Fibroblast of upper back skin (primary cell): Measurements from ENCODE around the gene CDC42EP3.
A peak's percentile ranks its signal among the peaks of the same experiment; 100 is the strongest.

ENCODE experiments used
- DNase-seq: peaks from one replicate; pipeline ENCODE4 v3.0.0-alpha.2; 2013

Gene CDC42EP3, protein sequence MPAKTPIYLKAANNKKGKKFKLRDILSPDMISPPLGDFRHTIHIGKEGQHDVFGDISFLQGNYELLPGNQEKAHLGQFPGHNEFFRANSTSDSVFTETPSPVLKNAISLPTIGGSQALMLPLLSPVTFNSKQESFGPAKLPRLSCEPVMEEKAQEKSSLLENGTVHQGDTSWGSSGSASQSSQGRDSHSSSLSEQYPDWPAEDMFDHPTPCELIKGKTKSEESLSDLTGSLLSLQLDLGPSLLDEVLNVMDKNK

DNA sequence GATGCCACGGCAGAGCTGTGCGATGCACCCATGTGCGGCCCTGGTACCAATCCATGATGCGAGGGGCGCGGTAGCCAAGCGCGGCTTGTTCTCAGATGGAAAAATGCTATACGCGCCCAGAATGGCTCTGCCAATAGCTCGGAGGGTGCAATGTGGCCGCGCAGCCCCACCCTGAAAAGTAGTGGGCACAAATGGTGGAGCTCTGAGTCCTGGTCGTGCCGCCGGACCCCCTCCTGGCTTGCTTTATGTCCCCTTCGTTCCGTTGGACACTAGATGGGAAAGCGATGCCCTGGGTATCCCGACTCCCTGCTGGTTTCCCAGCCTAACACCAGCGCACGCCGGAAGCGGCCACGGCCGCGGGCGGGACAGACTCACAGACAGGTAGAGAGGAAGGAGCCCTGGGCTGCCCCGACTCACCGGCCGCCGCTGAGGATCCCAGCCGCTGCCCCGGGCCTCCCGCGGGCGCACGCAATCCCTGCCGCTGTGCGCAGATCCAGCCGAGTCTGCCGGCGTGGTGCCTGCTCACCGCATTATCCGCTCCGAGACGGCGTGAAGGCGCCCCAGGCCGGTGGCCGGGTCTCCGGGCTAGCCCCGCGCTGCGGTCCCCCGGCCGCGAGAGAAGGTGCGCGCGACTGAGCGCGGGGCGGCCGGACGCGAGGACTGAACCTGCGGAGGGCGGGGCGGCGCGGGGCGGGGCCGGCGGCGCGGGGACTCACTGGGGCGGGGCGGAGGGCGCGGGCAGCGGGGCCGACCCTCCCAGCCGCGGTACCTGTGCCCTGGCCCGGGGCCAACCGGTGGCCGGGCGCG, at the start of gene CDC42EP3:
CDC42EP3 (minus strand) TSS at position 634 of the 807 bp plus-strand sequence. CDS start 25,055 bp downstream, outside the sequence.
- DNase-seq: peak; percentile 55

- DNase-seq: peak; percentile 45
These were observed 49.7 kb upstream of the CDC42EP3 start for GRCh38 chr2:37721201-37721560.

DNA sequence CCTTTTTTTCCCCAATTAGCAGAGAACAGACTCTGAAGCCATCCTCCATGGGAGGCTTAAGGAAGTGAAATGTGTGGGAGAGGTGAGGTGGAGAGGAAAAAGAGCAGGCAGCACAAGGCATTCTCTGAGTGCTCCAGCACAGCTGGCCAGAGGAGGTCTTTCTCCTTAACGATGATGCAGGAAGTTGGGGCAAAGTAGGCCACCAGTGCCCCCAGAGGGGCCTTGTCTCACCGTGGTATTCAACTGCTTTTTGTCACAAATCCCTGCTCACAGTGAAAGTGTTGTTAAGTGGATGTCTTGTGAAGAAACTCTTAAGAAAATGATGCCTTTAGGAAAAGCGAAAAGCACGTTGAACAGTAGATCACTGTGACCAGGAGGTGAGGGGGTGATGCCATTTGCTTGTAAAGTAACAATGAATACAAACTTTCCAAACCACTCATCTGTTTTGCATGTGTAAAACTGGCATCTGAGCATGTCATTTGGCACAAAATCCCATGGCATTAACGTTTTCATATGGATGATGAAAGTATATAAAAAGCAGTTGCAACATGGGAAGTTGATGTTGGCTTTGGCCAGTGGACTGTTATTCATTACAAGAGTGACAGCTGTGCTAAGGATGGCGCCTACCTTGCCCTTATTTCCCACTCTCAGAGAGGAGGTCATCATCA, 49.2 kb upstream of the CDC42EP3 start:
- DNase-seq: peak; percentile 70

DNA sequence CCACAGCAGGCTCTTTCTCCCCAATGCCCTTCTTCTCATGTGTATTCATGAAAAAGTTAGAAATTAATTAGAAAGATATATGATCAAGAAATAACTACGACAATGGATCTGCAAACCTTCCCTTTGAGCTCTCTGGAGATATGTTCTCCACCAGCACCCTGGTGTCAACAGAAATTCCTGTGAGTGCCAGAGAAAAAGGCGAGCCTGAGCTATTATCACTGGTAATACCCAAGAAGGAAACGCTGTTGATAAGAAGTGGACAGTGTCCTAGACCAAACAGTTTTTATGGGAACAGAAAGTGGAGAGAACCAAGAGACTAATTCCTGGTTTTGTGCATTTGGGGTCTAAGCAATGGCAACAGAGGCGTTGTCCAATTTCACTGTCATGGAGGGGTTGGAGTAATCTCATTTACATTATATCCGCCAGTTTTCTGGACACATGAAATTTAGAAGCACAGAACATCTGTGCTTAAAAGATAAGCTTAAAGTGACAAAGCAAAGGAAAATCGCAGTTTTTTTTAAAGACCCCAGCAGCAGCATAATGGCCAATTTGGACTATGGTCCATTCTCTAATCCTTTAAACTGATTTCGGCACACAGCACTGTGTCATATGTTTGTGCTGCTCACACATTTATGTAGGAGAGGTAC, 47.2 kb upstream of the CDC42EP3 start:
- DNase-seq: no peak

DNA sequence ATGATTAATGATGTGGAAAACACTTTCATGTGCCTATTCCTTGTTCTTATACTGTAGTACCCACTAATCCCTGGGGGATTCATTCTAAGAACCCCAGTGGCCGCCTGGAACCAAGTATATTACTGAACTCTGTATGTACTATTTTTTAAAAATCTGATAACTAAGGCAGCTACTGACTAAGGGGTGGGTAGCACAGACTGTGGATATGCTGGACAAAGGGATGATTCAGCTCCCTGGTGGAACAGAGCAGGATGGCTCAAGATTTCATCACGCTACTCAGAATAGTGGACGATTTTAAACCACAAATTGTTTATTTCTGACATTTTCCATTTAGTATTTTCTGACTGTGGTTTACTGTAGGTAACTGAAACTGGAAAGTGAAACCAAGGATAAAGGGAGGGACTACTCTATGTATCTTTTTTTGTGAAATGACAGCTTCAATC, 41.8 kb upstream of the CDC42EP3 start:
- DNase-seq: peak; percentile 98

DNA sequence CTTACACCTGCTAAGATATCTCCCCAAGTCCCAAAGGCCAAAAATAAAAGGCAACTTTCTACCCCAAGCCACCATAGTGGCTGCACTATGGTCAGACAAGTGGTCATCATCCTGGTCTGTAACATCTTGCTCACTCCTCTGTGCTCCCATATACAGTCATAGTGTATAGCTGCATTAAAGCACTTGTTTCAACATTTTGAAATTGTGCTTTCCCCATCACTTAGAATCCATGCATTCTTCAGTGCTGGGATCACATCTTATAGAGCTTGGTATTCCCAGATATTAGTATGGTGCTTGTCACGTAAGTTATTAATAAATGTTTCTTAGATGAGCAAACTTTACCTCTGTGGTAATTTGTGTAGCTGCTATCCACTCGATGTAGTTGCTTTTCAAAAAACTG, 40.4 kb upstream of the CDC42EP3 start:
- peak; percentile 96 for DNase-seq

- DNase-seq: peak; percentile 99
These were observed 39.9 kb upstream of the CDC42EP3 start for GRCh38 chr2:37711308-37711731.

GRCh38 chr2:37709111-37709510, 37.7 kb upstream of the CDC42EP3 start:
- DNase-seq: no peak

- DNase-seq: no peak
These were observed 36.7 kb upstream of the CDC42EP3 start for GRCh38 chr2:37708146-37708545.

DNA sequence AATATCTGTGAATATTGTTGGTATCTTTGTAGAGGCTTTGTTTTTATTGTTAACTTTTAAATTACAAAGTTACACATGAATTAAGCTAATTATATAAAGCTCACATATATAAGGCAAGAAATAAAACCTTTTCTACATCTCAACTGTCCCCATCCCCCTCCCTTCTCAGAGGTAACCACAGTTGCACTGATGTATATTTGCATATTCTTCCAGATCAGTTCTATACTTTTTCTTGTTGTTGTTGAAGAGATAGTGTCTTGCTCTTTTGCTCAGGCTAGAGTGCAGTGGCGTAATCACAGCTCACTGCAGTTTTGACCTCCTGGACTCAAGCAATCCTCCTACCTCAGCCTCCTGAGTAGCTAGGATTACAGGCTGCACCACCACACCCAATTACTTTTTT, 36.0 kb upstream of the CDC42EP3 start:
- DNase-seq: no peak

DNA sequence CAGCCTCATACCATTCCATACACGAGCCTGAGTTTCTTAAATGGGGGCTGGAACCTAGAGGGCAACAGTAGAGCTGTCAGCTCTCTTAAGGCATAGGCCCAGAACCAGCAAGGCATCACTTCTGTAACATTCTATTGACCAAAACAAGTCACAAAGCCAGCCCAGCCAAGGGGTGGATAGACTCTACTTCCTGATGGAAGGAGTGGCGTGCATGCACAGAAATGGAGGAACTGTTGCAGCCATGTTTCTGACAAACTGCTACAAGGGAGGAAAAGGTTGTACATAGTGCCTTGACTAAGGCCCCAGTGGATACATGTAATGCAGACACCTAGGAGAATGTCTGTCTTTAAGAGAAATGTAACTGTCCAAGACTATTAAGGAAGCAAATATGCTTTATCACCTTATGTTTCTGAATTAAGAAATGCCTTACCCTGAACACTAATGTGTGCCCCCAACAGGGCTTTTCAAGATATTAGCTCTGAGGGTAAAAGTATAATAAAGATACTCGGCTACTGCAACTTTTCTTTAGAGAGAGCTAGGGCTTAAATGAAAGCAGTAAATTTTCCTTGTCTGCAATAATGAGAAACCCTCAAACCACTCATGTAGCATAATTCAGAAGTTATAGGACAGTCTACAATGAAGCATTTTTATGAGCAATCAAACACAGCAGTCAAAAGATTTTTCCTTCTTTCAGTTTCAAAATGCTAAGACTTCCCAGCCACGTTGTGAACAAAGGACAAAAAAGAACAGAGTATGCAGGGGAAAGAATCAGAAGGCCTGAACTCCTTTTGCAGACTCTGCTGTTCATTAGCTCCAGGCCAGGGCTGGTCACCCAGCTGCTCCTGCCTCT, 35.1 kb upstream of the CDC42EP3 start:
- DNase-seq: peak; percentile 31

GRCh38 chr2:37705191-37705590, 33.7 kb upstream of the CDC42EP3 start:
- DNase-seq: no peak

- peak; percentile 92 for DNase-seq
These were observed 27.6 kb upstream of the CDC42EP3 start for GRCh38 chr2:37698931-37699481.

DNA sequence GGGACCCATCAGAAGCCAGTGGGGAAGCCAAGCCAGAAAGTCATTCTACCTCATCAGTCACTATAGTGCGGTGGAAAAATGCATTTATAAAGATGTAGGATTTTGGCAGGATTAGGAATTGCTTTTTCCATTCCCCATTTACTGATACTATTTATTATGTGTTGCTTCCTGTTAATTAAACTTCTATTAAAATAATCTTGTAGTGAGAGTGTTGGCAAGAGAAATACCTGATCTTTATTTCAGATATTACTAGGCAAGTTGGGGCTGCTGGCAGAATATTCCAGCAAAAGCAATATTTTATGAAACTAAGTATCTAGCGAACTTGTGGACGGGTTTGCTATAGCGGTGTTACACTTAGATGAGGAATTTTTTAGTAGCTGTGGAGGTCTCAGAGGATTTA, 23.9 kb upstream of the CDC42EP3 start:
- DNase-seq: no peak

DNA sequence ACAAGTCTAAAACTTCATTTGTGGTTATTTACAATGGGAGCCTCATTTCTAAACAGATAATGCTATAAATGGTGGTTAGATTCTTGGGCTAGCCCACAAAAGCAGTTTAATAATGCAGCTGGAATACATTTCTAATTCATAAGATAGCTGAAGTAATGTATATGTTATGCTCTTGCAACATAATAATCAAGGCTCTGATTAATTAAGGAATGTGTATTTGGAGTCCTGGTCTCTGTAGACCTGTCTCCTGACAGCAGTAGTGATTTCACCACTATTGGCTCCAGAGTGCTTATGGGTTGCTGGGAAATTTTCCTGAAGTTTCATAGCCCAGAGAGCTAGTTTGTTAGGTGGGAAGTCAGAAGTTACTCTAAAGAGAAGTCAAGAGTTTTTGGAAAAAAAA, 21.3 kb upstream of the CDC42EP3 start:
- no peak for DNase-seq

DNA sequence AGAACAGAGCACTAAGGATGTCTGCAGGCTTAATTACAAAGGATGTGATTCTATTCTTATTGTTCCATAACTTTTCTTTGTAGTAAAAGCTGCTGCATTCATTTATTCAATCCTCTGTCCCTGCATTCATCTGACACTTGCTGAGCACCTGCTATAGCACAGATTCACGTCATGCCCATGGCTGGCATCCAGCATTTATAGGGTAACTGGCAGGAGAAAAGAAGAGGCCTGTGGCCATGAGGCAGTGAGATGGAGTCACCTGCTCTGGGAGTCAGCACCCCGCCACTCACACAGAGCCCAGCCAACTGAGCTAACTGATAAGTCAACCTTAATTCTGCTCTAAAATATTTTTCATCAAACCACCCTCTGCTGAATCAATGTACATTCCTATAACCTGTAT, 18.3 kb upstream of the CDC42EP3 start:
- no peak for DNase-seq

- DNase-seq: peak; percentile 94
These were observed 17.5 kb upstream of the CDC42EP3 start for GRCh38 chr2:37688771-37689468.

GRCh38 chr2:37686792-37687526, 15.5 kb upstream of the CDC42EP3 start:
- no peak for DNase-seq

DNA sequence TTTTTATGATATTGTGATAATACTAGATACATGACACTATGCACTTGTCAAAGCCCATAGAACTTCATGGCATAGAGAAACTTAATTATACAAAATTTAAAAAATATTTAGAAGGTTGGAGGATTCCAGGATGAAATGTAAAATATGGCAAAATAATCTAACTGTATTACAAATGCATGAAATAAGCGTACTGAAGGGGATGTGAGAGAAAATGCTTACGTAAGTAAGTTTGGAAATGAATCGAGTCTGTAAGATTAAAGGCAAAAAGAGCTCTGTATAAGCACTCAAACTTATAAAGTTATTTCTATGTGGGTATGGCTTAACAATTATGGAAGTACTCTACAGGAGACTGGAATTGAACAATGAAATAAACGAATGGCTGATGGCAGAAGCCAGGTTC, 13.4 kb upstream of the CDC42EP3 start:
- no peak for DNase-seq
